GM21515 (cell line): ENCODE measurements around the gene RUNX1.
A peak's percentile ranks its signal among the peaks of the same experiment; 100 is the strongest.

ENCODE experiments used
- ATAC-seq: cut with Tn5 transposase; IDR thresholded peaks from one replicate; pipeline ENCODE4 v1.9.1; 2021; ENCODE audit not compliant: unreplicated experiment

Gene RUNX1

GRCh38 chr21:35037384-35037765, 11.7 kb downstream of the RUNX1 start:
- no peak for ATAC-seq

- ATAC-seq = no peak
Measured at GRCh38 chr21:35036465-35037383, 12.4 kb downstream of the RUNX1 start.

GRCh38 chr21:35035581-35035980, 13.5 kb downstream of the RUNX1 start:
- ATAC-seq = no peak

GRCh38 chr21:35035116-35035515, 14.0 kb downstream of the RUNX1 start:
- no peak for ATAC-seq

GRCh38 chr21:35034203-35034926, 14.7 kb downstream of the RUNX1 start:
- no peak for ATAC-seq

- no peak for ATAC-seq
Measured at GRCh38 chr21:35032474-35033263, 16.4 kb downstream of the RUNX1 start.

- ATAC-seq = no peak
Measured at GRCh38 chr21:35028451-35028978, 20.6 kb downstream of the RUNX1 start.

- no peak for ATAC-seq
Measured at GRCh38 chr21:35027563-35028450, 21.3 kb downstream of the RUNX1 start.

GRCh38 chr21:35026617-35027562, 22.2 kb downstream of the RUNX1 start:
- peak; percentile 81 for ATAC-seq

GRCh38 chr21:35026153-35026500, 23.0 kb downstream of the RUNX1 start:
- ATAC-seq = no peak

GRCh38 chr21:35025206-35026152, 23.6 kb downstream of the RUNX1 start:
- ATAC-seq = no peak

GRCh38 chr21:35024513-35024912, 24.6 kb downstream of the RUNX1 start:
- ATAC-seq = no peak

- ATAC-seq = no peak
Measured at GRCh38 chr21:35024071-35024420, 25.1 kb downstream of the RUNX1 start.

- ATAC-seq = no peak
Measured at GRCh38 chr21:35023396-35024070, 25.6 kb downstream of the RUNX1 start.

GRCh38 chr21:35021546-35021945, 27.6 kb downstream of the RUNX1 start:
- no peak for ATAC-seq

- ATAC-seq = no peak
Measured at GRCh38 chr21:35020902-35021301, 28.2 kb downstream of the RUNX1 start.

GRCh38 chr21:35020436-35020835, 28.7 kb downstream of the RUNX1 start:
- no peak for ATAC-seq

GRCh38 chr21:35019631-35020032, 29.5 kb downstream of the RUNX1 start:
- no peak for ATAC-seq
